NCI-H128 (cell line): ENCODE results near the gene RCCD1.

ENCODE experiments used
- DNase-seq: peaks from one replicate; lab custom pipeline; 2025; ENCODE audit not compliant: unreplicated experiment; lab: John Stamatoyannopoulos, UW

The RCCD1 gene

DNA sequence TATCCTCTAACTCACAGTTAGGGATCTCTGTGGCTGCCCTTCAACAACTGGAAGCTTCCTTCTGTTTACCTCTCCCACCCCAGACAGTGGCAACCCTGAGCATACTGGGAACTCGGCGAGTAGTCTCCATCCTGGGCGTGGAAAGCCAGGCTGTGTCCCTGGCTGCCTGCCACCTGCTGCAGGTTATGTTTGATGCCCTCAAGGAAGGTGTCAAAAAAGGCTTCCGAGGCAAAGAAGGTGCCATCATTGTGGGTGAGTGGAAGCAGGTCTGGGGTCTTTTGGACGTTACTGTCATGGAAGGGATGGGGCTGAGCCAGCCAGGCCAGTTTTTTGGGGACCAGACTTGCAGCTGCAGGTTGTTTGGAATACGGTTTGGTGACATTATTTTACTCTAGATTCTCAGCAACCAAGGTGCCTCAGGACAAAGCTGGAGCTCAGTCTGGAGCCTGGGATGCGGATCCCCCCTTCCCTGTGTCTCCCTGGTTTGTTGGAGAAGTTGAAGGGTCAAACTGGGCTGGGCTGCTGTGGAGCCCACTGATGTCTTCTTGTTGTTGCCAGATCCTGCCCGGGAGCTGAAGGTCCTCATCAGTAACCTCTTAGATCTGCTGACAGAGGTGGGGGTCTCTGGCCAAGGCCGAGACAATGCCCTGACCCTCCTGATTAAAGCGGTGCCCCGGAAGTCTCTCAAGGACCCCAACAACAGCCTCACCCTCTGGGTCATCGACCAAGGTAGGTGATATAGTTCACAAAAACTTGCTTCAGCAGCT lies 12.1 kb upstream of the RCCD1 start:
- no peak for DNase-seq

GRCh38 chr15:90945091-90945490 lies 9.6 kb upstream of the RCCD1 start:
- DNase-seq: no peak

DNA sequence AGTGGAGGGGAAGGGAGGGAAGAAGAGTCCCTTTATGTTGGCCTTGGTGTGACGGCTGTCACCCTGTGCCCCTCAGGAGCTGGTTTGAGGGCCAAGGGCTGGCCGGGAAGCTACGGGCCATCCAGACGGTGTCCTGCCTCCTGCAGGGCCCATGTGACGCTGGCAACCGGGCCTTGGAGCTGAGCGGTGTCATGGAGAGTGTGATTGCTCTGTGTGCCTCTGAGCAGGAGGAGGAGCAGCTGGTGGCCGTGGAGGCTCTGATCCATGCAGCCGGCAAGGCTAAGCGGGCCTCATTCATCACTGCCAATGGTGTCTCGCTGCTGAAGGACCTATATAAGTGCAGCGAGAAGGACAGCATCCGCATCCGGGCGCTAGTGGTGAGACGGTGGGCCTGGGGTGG lies 8.1 kb upstream of the RCCD1 start:
- DNase-seq: no peak

GRCh38 chr15:90946941-90947576 lies 7.6 kb upstream of the RCCD1 start:
- DNase-seq: no peak

DNA sequence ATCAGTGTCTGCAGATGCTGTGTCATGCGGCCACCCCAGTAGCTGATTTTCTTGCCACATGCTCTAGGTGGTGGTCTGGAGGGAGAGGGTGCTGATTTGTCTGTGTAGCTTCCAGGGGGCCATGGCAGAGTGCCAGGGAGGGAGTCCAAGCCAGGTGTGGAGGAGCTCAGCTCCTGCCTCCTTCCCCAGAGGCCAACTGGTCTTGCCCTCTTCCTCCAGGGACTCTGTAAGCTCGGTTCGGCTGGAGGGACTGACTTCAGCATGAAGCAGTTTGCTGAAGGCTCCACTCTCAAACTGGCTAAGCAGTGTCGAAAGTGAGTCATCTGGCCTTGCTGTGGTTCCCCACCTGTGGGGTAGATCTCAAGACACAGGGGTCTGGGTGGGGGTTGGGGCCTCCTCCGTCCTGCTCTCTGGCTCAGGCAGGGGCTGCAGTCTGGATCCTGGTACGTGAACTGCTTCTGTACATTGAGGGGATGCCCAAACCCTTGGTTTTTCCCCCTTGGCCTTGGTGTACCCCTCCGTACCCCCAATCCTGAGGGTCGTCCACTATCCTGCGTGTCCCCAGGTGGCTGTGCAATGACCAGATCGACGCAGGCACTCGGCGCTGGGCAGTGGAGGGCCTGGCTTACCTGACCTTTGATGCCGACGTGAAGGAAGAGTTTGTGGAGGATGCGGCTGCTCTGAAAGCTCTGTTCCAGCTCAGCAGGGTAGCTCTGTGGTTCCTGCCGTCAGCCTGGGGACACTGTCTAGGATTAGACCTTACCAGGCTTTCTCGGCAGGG lies 6.9 kb upstream of the RCCD1 start:
- DNase-seq: no peak

DNA sequence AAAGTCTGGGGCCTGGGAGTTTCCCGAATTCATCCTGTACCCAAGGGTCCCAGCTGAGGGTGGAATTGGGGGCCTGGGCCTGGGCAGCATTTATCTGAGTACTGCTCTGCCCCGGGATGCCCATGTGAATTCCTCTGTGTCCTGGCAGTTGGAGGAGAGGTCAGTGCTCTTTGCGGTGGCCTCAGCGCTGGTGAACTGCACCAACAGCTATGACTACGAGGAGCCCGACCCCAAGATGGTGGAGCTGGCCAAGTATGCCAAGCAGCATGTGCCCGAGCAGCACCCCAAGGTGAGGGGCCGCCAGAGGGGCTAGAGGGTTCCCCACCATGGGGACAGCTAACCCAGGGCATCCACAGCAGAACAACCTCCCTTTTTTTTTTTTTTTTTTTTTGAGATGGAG lies 6.2 kb upstream of the RCCD1 start:
- no peak for DNase-seq

GRCh38 chr15:90949979-90950675 lies 4.6 kb upstream of the RCCD1 start:
- DNase-seq: no peak

DNA sequence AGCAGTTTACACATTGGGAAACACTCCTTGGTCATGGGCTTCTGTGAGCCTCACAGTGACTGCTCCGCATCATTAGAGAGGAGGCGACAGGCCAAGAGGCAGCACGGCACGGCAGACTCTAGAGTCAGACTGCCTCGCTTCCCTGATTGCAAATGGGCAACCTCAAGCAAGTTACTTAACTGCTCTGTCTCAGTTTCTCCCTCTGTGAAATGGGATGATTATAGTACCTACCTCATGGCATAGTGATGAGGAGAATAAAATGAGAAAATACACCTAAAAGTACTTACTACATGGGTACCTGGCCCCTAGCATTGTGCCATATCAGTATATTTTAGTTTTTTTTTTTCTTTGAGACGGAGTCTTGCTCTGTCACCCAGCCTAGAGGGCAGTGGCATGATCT lies 4.0 kb upstream of the RCCD1 start:
- DNase-seq: no peak

DNA sequence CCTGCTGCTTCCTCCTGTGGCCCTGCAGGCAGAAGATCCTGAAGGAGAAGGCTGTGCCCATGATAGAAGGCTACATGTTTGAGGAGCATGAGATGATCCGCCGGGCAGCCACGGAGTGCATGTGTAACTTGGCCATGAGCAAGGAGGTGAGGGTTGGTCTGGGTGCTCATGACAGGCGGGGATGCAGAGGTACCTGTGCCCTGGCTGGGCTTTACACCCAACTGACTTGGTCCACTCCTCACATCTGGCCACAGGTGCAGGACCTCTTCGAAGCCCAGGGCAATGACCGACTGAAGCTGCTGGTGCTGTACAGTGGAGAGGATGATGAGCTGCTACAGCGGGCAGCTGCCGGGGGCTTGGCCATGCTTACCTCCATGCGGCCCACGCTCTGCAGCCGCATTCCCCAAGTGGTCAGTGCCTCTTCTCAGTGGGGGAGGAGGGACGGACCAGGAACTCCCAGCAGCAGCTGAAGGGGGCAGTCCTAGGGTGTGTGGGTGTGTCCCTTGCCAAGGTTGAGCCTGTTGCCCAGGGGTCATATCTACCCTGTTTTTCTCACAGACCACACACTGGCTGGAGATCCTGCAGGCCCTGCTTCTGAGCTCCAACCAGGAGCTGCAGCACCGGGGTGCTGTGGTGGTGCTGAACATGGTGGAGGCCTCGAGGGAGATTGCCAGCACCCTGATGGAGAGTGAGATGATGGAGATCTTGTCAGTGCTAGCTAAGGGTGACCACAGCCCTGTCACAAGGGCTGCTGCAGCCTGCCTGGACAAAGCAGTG lies 1.6 kb upstream of the RCCD1 start:
- no peak for DNase-seq

GRCh38 chr15:90953947-90954711 lies 555 bp upstream of the RCCD1 start:
- no peak for DNase-seq

GRCh38 chr15:90955624-90956273 lies 1.1 kb downstream of the RCCD1 start:
- DNase-seq: no peak

DNA sequence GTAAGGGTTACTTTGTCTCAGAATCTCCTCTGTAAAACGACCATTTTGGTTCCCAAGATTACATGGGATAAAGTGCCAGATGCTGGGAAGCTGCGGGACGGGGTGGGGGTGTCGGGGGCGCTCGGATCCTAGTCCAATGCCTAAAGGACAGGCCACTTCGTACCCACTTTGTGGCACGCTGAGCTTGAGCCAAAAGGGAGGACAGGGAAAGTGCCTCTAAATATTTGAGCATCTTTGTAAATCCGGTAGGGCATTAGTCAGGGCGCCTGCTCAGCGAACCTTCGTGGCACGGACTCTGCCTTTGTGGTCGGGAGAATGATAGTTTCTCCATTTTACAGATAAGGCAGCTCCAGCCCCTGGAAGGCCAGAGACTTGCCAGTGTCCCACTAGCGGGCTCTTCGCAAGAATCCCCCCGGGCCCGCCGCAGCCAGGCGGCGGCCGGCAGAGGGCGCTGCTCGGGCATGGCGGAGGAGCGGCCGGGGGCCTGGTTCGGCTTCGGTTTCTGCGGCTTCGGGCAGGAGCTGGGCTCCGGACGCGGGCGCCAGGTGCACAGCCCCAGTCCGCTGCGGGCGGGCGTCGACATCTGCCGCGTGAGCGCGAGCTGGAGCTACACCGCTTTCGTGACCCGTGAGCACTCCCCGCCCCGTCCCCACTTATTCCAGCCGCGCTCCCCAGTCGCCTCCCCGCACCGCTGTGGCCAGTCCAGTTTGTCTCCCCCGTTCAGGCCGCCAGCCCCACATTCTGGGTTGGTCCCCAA lies 1.8 kb downstream of the RCCD1 start:
- peak; percentile 66 for DNase-seq

DNA sequence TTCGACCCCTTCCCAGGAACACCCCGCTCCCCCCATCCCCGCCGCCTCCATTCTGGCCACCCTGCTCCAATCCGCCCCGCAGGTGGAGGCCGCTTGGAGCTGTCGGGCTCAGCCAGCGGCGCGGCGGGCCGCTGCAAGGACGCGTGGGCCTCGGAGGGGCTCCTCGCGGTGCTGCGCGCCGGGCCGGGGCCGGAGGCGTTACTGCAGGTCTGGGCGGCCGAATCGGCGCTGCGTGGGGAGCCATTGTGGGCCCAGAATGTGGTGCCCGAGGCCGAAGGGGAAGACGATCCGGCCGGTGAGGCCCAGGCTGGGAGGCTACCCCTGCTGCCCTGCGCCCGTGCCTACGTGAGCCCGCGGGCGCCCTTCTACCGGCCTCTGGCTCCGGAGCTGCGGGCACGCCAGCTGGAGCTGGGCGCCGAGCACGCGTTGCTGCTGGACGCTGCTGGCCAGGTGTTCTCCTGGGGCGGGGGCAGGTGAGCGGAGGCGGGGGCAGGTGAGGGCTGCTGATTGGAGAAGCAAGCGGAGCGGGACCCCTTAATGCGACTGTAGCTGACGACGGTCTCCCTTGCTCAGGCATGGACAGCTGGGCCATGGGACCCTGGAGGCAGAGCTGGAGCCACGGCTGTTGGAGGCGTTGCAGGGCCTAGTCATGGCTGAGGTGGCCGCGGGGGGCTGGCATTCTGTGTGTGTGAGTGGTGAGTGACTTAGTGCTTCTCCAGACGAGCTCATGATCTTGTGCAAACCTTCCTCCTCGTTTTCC lies 2.5 kb downstream of the RCCD1 start:
- DNase-seq: no peak

GRCh38 chr15:90957791-90958190 lies 3.1 kb downstream of the RCCD1 start:
- DNase-seq: no peak

DNA sequence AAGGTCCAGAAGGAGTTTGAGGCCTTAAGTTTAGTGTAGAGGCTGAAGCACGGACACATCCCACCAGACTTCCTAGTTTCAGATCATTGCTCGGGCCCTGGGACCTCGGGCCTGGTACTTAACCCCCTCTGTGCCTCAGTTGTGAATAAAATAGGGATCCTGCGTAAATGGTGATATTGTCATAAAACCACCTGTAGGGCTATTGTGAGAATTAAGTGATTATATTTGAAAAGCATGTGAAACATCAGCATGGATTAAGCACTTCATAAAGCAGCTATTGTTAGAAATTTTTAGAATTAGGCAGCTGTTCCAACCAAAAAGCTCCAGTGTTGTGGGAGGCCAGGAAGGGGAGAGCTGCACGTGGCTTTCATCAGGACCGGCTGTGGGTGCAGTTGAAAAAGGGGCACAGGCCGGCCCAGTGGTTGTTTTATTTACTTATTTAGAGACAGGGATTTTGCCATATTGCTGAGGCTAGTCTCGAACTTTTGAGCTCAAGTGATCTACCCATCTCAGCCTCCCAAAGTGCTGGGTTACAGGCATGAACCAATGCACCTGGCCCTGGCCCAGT lies 4.4 kb downstream of the RCCD1 start:
- DNase-seq: no peak

DNA sequence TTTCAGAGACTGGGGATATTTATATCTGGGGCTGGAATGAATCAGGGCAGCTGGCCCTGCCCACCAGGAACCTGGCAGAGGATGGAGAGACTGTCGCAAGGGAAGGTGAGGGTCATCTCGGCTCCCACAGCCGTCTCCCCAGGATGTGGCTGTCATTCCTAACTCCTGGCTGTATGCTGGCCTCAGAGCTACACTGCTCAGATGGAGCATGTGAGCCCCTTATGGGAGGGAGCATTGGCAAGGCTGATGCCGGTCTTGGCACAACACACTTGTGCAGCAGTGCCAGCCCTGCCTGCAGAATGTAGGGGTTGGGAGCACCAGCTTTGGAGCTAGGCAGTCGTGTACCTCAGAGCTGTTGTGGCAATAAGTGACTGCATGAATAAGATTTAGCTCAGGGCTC lies 5.2 kb downstream of the RCCD1 start:
- DNase-seq: no peak

DNA sequence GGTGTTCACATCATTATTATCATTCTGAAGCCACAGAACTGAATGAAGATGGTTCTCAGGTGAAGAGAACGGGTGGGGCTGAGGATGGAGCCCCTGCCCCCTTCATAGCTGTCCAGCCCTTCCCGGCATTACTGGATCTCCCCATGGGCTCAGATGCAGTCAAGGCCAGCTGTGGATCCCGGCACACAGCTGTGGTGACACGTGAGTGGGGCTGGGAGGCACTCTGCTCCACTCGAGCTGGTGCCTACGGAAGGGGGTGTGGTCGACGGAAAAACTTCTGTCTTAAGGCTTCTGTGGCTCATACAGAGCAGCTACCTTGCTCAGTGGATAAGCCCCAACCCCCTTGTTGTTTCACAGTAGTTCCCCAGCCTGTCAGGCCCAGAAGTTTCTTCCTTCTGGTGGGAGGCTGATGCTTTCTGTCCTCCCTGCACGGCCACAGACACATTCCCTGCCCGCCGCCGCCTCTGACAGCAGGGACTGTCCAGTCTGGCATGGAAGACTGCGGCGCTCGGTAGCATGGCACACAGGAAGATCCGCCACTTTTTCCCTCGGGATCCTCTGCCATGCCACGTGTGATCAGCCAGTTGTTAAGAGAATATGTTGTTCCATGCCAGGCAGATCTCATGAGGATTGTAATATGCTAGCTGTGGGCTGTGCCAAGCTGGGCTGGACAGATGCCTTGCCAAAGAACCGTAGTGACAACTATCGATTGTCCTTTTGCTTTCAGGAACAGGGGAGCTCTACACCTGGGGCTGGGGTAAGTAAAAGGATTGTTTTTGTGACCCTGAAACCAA lies 5.8 kb downstream of the RCCD1 start:
- DNase-seq: no peak
